SK-N-MC (cell line): ENCODE data around the gene PTPRN2.

Experiments used
- DNase-seq: peaks from one replicate; pipeline ENCODE4 v3.0.0-alpha.2; 2011; ENCODE audit warnings: low read depth, low spot score
- H3K27ac ChIP-seq: fragments of 200-600 bp; sonication (generic); 2 replicates; pipeline ENCODE4 v1.5.1; 2016; ENCODE audit warnings: mixed run types
- H3K36me3 ChIP-seq: fragments of 200-600 bp; sonication (generic); 2 replicates; pipeline ENCODE4 v1.6.1; 2017; ENCODE audit warnings: antibody characterized with exemption, low read length, mixed read lengths; ENCODE audit not compliant: insufficient read depth
- H3K4me3 ChIP-seq: fragments of 200-600 bp; sonication (generic); 2 replicates; pipeline ENCODE4 v1.5.1; 2016
- H3K9ac ChIP-seq: fragments of 200-600 bp; sonication (generic); 2 replicates; pipeline ENCODE4 v1.8.0; 2017; ENCODE audit warnings: mixed run types, mixed read lengths; ENCODE audit not compliant: insufficient read length
- H3K9me3 ChIP-seq: fragments of 200-600 bp; sonication (generic); 2 replicates; pipeline ENCODE4 v1.6.1; 2017; ENCODE audit warnings: low read depth, mild to moderate bottlenecking, antibody characterized with exemption, low read length, moderate library complexity, mixed read lengths
- EZH2 ChIP-seq: fragments of 200-600 bp; sonication (generic); IDR thresholded peaks from one replicate; pipeline ENCODE4 v1.6.1; 2017; ENCODE audit warnings: antibody characterized with exemption
- FOXP2 ChIP-seq: optimal IDR thresholded peaks from 2 replicates; pipeline ENCODE3; 2011; ENCODE audit warnings: mild to moderate bottlenecking, moderate library complexity; ENCODE audit not compliant: insufficient read depth; ENCODE audit errors: extremely low read length, control extremely low read depth
- POLR2AphosphoS5 ChIP-seq: IDR thresholded peaks from 2 replicates; pipeline ENCODE4 v1.6.1; 2012; ENCODE audit warnings: mild to moderate bottlenecking, low read depth, low read length, borderline replicate concordance

Gene PTPRN2

GRCh38 chr7:157523766-157524421, 1063.7 kb downstream of the PTPRN2 start:
- Histone ChIP-seq H3K27ac (no peak overlapping the region), H3K36me3 (no peaks in the 10 kb centered on the region), H3K9ac (no peak overlapping the region), H3K4me3 (no peak overlapping the region), H3K9me3 (no peaks in the 10 kb centered on the region)
- TF ChIP-seq EZH2: no peak
- no peak for TF ChIP-seq FOXP2
- no peak for TF ChIP-seq POLR2AphosphoS5
- no peak for DNase-seq

- no peak overlapping the region for H3K9ac ChIP-seq
- H3K36me3 ChIP-seq: no peaks in the 10 kb centered on the region
- H3K9me3 ChIP-seq: no peaks in the 10 kb centered on the region
- no peak overlapping the region for H3K27ac ChIP-seq
- H3K4me3 ChIP-seq: no peak overlapping the region
- TF ChIP-seq FOXP2 (no peak), POLR2AphosphoS5 (no peak), EZH2 (no peak)
- DNase-seq: no peak
Measured at GRCh38 chr7:157523371-157523765, 1064.3 kb downstream of the PTPRN2 start.

- no peak overlapping the region for H3K9ac ChIP-seq
- no peak for DNase-seq
- no peaks in the 10 kb centered on the region for H3K36me3 ChIP-seq
- TF ChIP-seq POLR2AphosphoS5 (no peak), EZH2 (no peak), FOXP2 (no peak)
- no peaks in the 10 kb centered on the region for H3K9me3 ChIP-seq
- no peak overlapping the region for H3K4me3 ChIP-seq
- no peak overlapping the region for H3K27ac ChIP-seq
Measured at GRCh38 chr7:157522954-157523353, 1064.7 kb downstream of the PTPRN2 start.

- Histone ChIP-seq H3K27ac (no peak overlapping the region), H3K9ac (no peak overlapping the region), H3K4me3 (no peak overlapping the region), H3K9me3 (no peaks in the 10 kb centered on the region), H3K36me3 (no peaks in the 10 kb centered on the region)
- DNase-seq: no peak
- TF ChIP-seq EZH2: no peak
- TF ChIP-seq FOXP2: no peak
- TF ChIP-seq POLR2AphosphoS5: no peak
Measured at GRCh38 chr7:157522189-157522588, 1065.4 kb downstream of the PTPRN2 start.

- Histone ChIP-seq H3K4me3 (no peak overlapping the region), H3K36me3 (no peaks in the 10 kb centered on the region), H3K27ac (no peak overlapping the region), H3K9me3 (no peaks in the 10 kb centered on the region), H3K9ac (no peak overlapping the region)
- TF ChIP-seq POLR2AphosphoS5 (no peak), EZH2 (no peak), FOXP2 (no peak)
- DNase-seq: no peak
Measured at GRCh38 chr7:157521752-157522151, 1065.9 kb downstream of the PTPRN2 start.

- Histone ChIP-seq H3K9ac (no peak overlapping the region), H3K27ac (no peak overlapping the region), H3K9me3 (no peaks in the 10 kb centered on the region), H3K36me3 (no peaks in the 10 kb centered on the region), H3K4me3 (no peak overlapping the region)
- no peak for TF ChIP-seq POLR2AphosphoS5
- no peak for TF ChIP-seq FOXP2
- no peak for TF ChIP-seq EZH2
- DNase-seq: no peak
Measured at GRCh38 chr7:157521061-157521731, 1066.4 kb downstream of the PTPRN2 start.

- Histone ChIP-seq H3K36me3 (no peaks in the 10 kb centered on the region), H3K9ac (no peak overlapping the region), H3K9me3 (no peaks in the 10 kb centered on the region), H3K27ac (no peak overlapping the region), H3K4me3 (no peak overlapping the region)
- DNase-seq: no peak
- TF ChIP-seq FOXP2 (no peak), EZH2 (no peak), POLR2AphosphoS5 (no peak)
Measured at GRCh38 chr7:157520249-157520648, 1067.4 kb downstream of the PTPRN2 start.

- DNase-seq: no peak
- no peak for TF ChIP-seq EZH2
- TF ChIP-seq POLR2AphosphoS5: no peak
- TF ChIP-seq FOXP2: no peak
- Histone ChIP-seq H3K27ac (no peak overlapping the region), H3K4me3 (no peak overlapping the region), H3K9me3 (no peaks in the 10 kb centered on the region), H3K9ac (no peak overlapping the region), H3K36me3 (no peaks in the 10 kb centered on the region)
Measured at GRCh38 chr7:157519798-157520244, 1067.8 kb downstream of the PTPRN2 start.
